NCI-H1417 (cell line): ENCODE results near the gene B4GALT6.

Experiments used
- DNase-seq, 3 experiments: peaks; one replicate each; lab custom pipeline; 2025; lab: John Stamatoyannopoulos, UW

The B4GALT6 gene

DNA sequence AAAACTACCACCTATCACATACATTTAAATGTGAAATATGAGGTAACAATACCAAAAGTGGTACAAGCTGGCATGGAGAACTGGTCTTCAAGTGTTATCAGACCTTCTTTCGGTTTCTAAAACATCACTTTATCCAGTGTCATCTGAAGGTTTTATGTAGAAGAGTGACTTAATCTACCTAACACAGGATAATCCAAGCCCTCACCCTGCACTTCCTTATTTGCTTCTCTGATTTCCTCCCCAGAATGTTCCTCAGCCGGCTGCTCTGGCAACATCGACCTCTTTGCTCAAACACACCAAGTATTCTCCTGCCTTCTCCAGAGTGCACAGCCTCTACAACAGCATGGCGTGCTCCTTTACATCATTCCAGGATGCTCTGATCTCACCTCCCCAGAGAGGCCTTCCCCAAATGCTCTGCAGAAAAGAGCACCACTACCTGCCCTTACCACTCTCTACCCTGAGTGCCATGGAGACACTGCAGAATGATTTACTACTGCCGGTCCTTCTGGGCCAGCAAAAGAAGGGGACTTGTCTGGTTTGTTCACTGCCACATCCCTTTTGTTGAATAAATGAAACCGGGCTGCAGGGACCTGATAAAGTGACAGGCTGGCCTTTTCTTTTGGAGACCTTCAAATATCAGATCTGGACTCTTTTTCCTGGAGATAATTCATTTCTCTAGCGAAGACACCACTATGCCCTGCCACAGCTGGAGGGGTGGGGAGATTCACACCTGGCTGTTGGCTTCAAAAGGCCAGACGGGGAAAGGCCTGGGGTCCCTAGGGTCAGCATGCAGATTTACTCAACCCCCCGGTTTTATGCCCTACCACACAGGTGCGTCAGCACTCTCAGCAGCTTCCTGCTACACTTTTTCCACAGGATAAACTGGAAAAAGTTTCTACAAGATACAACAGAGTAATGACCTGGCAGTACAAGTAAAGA lies 50.7 kb downstream of the B4GALT6 start:
- no peak for DNase-seq

GRCh38 chr18:31632356-31632755 lies 52.0 kb downstream of the B4GALT6 start:
- no peak for DNase-seq

GRCh38 chr18:31631526-31631925 lies 52.9 kb downstream of the B4GALT6 start:
- DNase-seq, result no peak

DNA sequence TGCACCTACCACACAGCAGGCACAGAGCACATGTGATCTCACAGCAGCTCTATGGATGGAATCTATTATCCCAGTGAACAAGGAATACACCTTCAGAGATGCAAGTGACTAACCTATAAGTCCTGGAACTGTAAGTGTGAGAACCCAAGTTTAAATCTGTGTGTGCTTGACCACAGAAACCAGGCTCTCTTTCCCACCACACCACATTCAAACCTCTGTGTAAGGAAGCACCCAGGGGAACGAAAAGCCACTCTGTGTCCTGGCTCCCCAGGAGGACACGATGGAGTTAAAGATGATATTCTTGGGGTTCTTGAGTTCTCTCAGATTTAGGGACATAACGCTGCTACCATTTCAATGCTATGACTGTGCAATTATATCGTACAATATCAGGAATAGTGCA lies 53.8 kb downstream of the B4GALT6 start:
- DNase-seq, result no peak

GRCh38 chr18:31626409-31626808 lies 58.0 kb downstream of the B4GALT6 start:
- no peak for DNase-seq

DNA sequence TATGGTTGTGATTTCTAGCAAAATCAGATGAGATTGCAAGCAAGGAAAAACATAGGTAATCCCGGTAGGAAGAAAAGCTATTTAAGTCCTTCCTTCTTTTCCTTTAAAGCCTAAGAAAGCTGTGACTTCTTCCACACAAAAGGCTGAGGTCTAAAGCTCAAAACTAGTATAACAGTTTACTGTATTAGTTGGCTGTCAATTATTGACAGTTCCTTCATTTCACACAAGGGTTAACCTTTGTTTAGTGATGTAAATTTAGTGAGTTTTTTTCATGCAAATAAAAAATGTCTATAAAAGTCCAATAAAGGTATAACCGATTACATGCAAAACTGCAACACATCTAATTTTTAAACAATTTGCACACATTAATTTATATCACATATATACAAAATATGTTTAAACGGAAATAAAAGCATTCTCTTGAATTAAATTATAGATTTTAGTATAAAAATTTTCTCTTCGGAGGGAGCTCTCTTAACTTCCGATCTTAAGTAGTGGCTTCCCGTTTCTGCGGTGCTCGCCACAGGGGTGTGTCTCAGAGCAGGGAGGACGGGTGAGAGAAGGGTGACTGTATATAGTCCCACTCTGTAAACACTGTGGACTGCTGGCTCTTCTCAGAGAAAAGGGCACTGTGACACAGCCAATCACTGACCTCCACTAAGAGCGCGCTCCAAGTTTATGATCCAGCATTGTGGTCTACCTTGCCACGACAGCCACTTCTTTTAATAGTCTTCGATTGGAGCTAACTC lies 59.3 kb downstream of the B4GALT6 start:
- DNase-seq, result no peak

DNA sequence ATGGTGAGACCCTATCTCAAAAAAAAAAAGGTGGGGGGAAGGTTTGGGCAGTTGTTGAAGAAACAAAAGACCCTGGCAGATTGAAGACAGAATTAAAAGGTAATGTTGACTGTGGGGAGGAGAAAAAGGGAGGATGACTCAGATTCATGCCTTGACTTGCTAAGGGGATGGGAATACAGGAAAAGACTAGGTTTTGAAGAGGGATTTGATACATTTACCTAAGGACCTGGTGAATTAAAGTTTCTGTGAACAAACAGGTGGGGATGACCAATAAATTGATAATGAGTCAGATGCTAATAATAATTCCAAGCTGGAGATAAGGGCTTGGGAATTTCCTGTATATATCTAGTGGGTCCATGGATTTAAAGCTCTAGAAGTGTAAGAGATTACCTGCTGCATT lies 65.1 kb downstream of the B4GALT6 start:
- DNase-seq, result no peak

DNA sequence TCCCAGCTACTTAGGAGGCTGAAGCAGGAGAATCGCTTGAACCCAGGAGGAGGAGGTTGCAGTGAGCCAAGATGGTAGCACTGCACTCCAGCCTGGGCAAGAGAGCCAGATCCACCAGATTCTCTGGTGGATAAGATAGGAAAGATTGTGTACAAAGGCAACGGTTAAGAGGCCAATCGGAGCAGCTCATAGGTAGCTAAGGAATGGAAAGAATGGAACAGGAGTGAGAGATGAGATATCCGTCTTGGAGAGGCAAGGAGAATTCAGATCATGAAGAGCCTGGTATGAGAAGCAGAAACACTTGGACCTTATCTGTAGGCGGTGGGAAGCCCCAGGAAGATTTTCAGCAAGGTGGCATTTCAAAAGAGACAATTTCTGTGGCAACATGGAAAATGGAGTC lies 65.6 kb downstream of the B4GALT6 start:
- no peak for DNase-seq

DNA sequence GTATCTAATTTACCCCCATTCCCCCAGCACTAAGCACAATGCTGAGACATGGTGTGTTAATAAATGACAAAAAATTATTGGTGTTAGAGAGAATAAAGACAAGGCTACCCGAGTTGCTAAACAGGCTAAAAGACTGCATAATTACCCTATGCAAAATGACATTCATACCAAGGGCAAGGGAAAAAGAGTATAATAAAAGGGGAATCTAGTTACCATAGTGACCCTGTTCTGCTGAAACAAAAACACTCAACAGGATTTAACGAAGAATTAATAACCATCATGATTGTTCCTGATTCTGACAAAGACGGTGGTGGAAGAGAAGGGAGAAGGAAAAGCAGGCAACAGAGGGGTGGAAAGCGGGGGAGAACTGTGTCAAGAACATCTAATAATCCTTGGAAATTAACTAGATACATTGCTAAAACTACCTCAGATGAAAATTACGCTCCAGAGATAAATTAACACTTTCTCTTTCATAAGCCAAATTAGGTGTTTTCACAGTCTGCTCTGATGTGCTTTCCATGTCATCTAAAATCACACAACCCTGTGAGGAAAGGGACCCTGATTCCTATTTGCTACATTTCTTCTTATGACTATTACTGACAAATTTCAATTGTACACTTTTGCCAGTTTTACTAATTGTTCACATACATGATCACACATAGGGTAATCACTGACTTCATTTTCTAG lies 67.2 kb downstream of the B4GALT6 start:
- DNase-seq, result no peak

DNA sequence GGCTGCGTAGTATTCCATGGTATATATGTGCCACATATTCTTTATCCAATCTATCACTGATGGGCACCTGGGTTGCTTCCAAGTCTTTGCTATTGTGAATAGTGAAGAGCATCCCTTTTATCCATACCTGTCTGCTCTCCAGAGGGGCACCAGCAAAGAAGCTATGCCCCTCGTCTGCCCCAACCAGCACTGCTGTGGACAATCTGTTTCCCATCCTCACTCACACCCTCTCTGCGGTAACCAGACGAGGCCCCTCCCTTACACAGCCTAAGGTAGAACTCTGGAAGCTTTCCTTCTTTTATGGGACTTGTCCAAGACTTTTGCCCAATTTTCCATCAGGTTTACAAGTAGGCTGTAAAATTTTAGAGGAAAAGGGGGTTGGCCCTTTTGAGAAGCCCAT lies 67.8 kb downstream of the B4GALT6 start:
- DNase-seq, result no peak

DNA sequence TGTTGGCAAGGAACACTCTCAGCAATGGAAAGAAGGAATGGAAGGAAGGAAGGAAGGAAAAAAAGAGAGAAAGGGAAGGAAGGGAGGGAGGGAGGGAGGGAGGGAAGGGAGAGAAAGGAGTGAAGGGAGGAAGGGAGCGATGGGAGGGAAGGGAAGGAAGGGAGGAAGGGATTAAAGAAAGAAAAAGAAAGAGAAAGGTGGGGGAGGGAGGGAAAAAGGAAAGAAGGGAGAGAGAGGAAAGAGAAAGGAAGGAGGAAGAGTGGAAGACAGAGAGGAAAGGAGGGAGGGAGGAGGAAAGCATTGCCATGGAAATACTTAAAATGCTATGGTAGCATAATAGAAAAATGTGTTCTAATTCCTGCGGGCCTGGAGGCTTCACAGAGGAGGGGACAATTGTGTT lies 70.3 kb downstream of the B4GALT6 start:
- no peak for DNase-seq

- DNase-seq, result no peak
Measured at GRCh38 chr18:31612124-31612523, 72.3 kb downstream of the B4GALT6 start.

- DNase-seq, result no peak
Measured at GRCh38 chr18:31611511-31611910, 72.9 kb downstream of the B4GALT6 start.

DNA sequence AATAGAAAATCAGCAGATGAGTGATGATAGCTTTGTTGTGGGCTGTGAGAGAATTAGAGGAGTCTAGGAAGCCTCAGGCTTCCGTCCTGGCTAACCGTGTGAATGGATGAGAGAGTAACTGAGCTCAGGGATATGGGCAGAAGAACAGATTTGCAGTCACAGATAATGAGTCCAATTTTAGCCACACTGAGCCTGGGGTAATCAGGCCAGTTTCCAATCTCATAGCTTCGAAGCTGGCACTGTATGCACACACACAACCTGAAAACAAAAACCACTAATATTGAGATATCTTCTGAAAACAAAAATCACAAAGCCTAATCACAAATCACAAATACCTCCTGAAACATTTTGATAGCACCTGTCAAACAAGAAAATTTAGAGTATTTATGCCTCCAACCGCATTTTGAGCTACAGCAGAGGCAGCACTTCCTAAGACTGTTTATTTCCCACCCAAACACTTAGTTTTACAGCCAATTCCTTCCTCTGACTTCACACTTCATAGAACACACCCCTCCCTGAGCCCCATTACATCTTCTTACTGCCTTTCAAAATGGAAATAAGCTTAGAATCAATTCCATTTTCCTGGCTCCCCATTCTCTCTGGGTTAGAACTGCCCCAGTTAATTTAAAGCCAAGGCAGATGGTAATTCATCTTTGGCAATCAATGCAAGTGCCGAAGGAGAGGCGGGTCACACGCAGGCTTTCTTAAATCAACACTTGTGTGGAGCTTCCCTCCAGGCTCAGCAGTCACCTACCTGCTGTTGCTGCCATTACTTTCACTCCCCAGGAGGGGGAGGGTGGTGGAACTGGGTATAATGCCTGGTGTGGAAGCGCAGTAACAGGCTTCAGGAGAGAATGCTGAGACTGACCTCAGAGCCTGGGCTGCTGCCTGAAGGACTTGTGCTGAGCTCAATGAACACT lies 73.8 kb downstream of the B4GALT6 start:
- peak; percentile 28 to 64 (median 43) for DNase-seq

GRCh38 chr18:31609886-31610285 lies 74.5 kb downstream of the B4GALT6 start:
- DNase-seq, result no peak

GRCh38 chr18:31607384-31607783 lies 77.0 kb downstream of the B4GALT6 start:
- no peak for DNase-seq

GRCh38 chr18:31606265-31606664 lies 78.1 kb downstream of the B4GALT6 start:
- DNase-seq, result no peak

GRCh38 chr18:31603315-31603714 lies 81.1 kb downstream of the B4GALT6 start:
- DNase-seq, result no peak

GRCh38 chr18:31598021-31598805 lies 86.2 kb downstream of the B4GALT6 start:
- DNase-seq, result no peak

- no peak for DNase-seq
Measured at GRCh38 chr18:31596081-31596872, 88.1 kb downstream of the B4GALT6 start.
